ENCODE measurements around the gene ADARB1.

- no peak for TF ChIP-seq CTCF (conservative IDR thresholded peaks at IDR 0.05; ENCODE audit: low read depth in 2 of 2)
- TF ChIP-seq ZNF114 (CRISPR knock-in tag; IDR thresholded peaks at IDR 0.05): no peak
- TF ChIP-seq EZH2 (IDR thresholded peaks at IDR 0.05; ENCODE audit: low read depth, unreplicated experiment): no peak
- no peak for TF ChIP-seq REST (IDR thresholded peaks at IDR 0.05; ENCODE audit: unreplicated experiment)
- TF ChIP-seq EZH2phosphoT487 (IDR thresholded peaks at IDR 0.05; ENCODE audit: unreplicated experiment): no peak
- TF ChIP-seq POLR2AphosphoS5 (IDR thresholded peaks at IDR 0.05; ENCODE audit: low read depth): no peak
- no peak for TF ChIP-seq ETS1 (IDR thresholded peaks at IDR 0.05)
- TF ChIP-seq CREB1 (CRISPR knock-in tag; IDR thresholded peaks at IDR 0.05; ENCODE audit: low read depth): no peak
- no peak for TF ChIP-seq JUNB (IDR thresholded peaks at IDR 0.05; ENCODE audit: unreplicated experiment)
- no peak for TF ChIP-seq NANOG (IDR thresholded peaks at IDR 0.05; ENCODE audit: borderline replicate concordance)
- TF ChIP-seq ZNF331 (CRISPR knock-in tag; IDR thresholded peaks at IDR 0.05; ENCODE audit: low read depth): no peak
- TF ChIP-seq STAT1 (IDR thresholded peaks at IDR 0.05; ENCODE audit: unreplicated experiment): no peak
These were observed 192.4 kb downstream of the ADARB1 start for GRCh38 chr21:45266518-45267389.
